GM12878 (cell line): Measurements from ENCODE around the gene FAM81A. TPM values are rescaled to one million over a fixed set of nuclear protein-coding genes. Genes with fewer than 3 reads are reported as not detected.

Experiments used
- polyA plus RNA-seq, 11 experiments: library from polyadenylated mRNA; depleted of rRNA in 4 of 11; unstranded in 6 of 11; stranded (reverse) in 5 of 11; fragments of >200 nt; fragmentation: Nextera tagmentation in 4 of 11; fragmentation: Illumina TruSeq in 1 of 11; extraction: Ambion mirVana in 4 of 11; extraction: Trizol in 1 of 11; gene quantifications; 1 replicate in 1 of 11; 2 replicates in 10 of 11; pipeline versions ENCODE4 v1.2.1 to v1.2.3, GENCODE V29; 2011 to 2016; ENCODE audit warnings: inconsistent platforms in 2 of 11, missing spikeins in 2 of 11, low read depth in 1 of 11
- small RNA-seq: library from RNA; depleted of rRNA; stranded (forward); fragments of <200 nt; gene quantifications from one replicate; pipeline ENCODE3, GENCODE V24; 2014
- total RNA-seq, 4 experiments: library from RNA; depleted of rRNA in 3 of 4; stranded (reverse); fragments of >200 nt in 3 of 4; fragmentation: Illumina TruSeq in 1 of 4; extraction: Trizol in 1 of 4; gene quantifications; 2 replicates each; pipeline versions ENCODE4 v1.2.1 to v1.2.3, GENCODE V29; 2013 to 2021

The FAM81A gene
- total and polyA plus RNA-seq, 10 of the 15 experiments (the other 5 are each of a cell fraction or from before 2014, with no cell fraction given) = 0.18 to 34.5 (median 16.2) TPM

Small RNA genes lying within 50 kb of the gene (small RNA-seq; reads per million reads assigned to genes)
- gene RF00019 = not detected

Other genes starting within 250 kb of the FAM81A start
- gene LDHAL6B, start 231.3 kb upstream of the FAM81A start, total RNA-seq (2014; rRNA removed) = not detected in 2 replicates
- not detected in 2 replicates for gene LDHAL6B, start 231.3 kb upstream of the FAM81A start, total RNA-seq (2014; rRNA removed; fragmentation: Illumina TruSeq; extraction: Trizol)
- not detected in 2 replicates for gene LDHAL6B, start 231.3 kb upstream of the FAM81A start, total RNA-seq (2021)
- not detected in 2 replicates for gene LDHAL6B, start 231.3 kb upstream of the FAM81A start, polyA plus RNA-seq (2011; rRNA removed)
- not detected in 2 replicates for gene LDHAL6B, start 231.3 kb upstream of the FAM81A start, polyA plus RNA-seq (2014; fragmentation: Illumina TruSeq; extraction: Trizol)
- not detected for gene LDHAL6B, start 231.3 kb upstream of the FAM81A start, polyA plus RNA-seq (2014; fragmentation: Nextera tagmentation; extraction: Ambion mirVana)
- not detected in 2 replicates for gene LDHAL6B, start 231.3 kb upstream of the FAM81A start, polyA plus RNA-seq (2014; rRNA removed)
- gene LDHAL6B, start 231.3 kb upstream of the FAM81A start, polyA plus RNA-seq (2016; fragmentation: Nextera tagmentation; extraction: Ambion mirVana) = under 1 TPM; 0.33 to 0.66 TPM
- gene MYO1E, start 65.3 kb upstream of the FAM81A start, total RNA-seq (2014; rRNA removed) = 55.9 and 59.3 TPM in 2 replicates
- gene MYO1E, start 65.3 kb upstream of the FAM81A start, total RNA-seq (2014; rRNA removed; fragmentation: Illumina TruSeq; extraction: Trizol) = 70.5 and 76.5 TPM in 2 replicates
- gene MYO1E, start 65.3 kb upstream of the FAM81A start, total RNA-seq (2021) = 256 and 266 TPM in 2 replicates
- 33.3 and 68.3 TPM in 2 replicates for gene MYO1E, start 65.3 kb upstream of the FAM81A start, polyA plus RNA-seq (2011; rRNA removed)
- 77.9 and 93.5 TPM in 2 replicates for gene MYO1E, start 65.3 kb upstream of the FAM81A start, polyA plus RNA-seq (2014; fragmentation: Illumina TruSeq; extraction: Trizol)
- gene MYO1E, start 65.3 kb upstream of the FAM81A start, polyA plus RNA-seq (2014; fragmentation: Nextera tagmentation; extraction: Ambion mirVana) = 10 to 100 TPM; 10.3 to 27.5 TPM
- gene MYO1E, start 65.3 kb upstream of the FAM81A start, polyA plus RNA-seq (2014; rRNA removed) = 43.7 and 46.9 TPM in 2 replicates
- gene MYO1E, start 65.3 kb upstream of the FAM81A start, polyA plus RNA-seq (2016; fragmentation: Nextera tagmentation; extraction: Ambion mirVana) = 100 to 1,000 TPM; 189 to 191 TPM
- gene GCNT3, start 173.6 kb downstream of the FAM81A start, total RNA-seq (2014; rRNA removed) = 0.05 and 0.34 TPM in 2 replicates
- gene GCNT3, start 173.6 kb downstream of the FAM81A start, total RNA-seq (2014; rRNA removed; fragmentation: Illumina TruSeq; extraction: Trizol) = 0.04 and 0.23 TPM in 2 replicates
- 0.11 and 0.31 TPM in 2 replicates for gene GCNT3, start 173.6 kb downstream of the FAM81A start, total RNA-seq (2021)
- gene GCNT3, start 173.6 kb downstream of the FAM81A start, polyA plus RNA-seq (2011; rRNA removed) = 0.53 and 0.55 TPM in 2 replicates
- gene GCNT3, start 173.6 kb downstream of the FAM81A start, polyA plus RNA-seq (2014; fragmentation: Illumina TruSeq; extraction: Trizol) = 0.12 TPM in 1 of 2 replicates, not detected in the other
- under 1 TPM in 1 of 2 experiments, not detected in 1; 0.38 TPM for gene GCNT3, start 173.6 kb downstream of the FAM81A start, polyA plus RNA-seq (2014; fragmentation: Nextera tagmentation; extraction: Ambion mirVana)
- 0.03 and 0.05 TPM in 2 replicates for gene GCNT3, start 173.6 kb downstream of the FAM81A start, polyA plus RNA-seq (2014; rRNA removed)
- under 1 TPM in 1 of 2 experiments, not detected in 1; 0.20 TPM for gene GCNT3, start 173.6 kb downstream of the FAM81A start, polyA plus RNA-seq (2016; fragmentation: Nextera tagmentation; extraction: Ambion mirVana)
- gene GTF2A2, start 219.3 kb downstream of the FAM81A start, total RNA-seq (2014; rRNA removed) = 89.2 and 104 TPM in 2 replicates
- 98.1 and 105 TPM in 2 replicates for gene GTF2A2, start 219.3 kb downstream of the FAM81A start, total RNA-seq (2014; rRNA removed; fragmentation: Illumina TruSeq; extraction: Trizol)
- 150 and 160 TPM in 2 replicates for gene GTF2A2, start 219.3 kb downstream of the FAM81A start, total RNA-seq (2021)
- 93.9 and 172 TPM in 2 replicates for gene GTF2A2, start 219.3 kb downstream of the FAM81A start, polyA plus RNA-seq (2011; rRNA removed)
- 108 and 124 TPM in 2 replicates for gene GTF2A2, start 219.3 kb downstream of the FAM81A start, polyA plus RNA-seq (2014; fragmentation: Illumina TruSeq; extraction: Trizol)
- 100 to 1,000 TPM; 479 to 565 TPM for gene GTF2A2, start 219.3 kb downstream of the FAM81A start, polyA plus RNA-seq (2014; fragmentation: Nextera tagmentation; extraction: Ambion mirVana)
- 101 and 103 TPM in 2 replicates for gene GTF2A2, start 219.3 kb downstream of the FAM81A start, polyA plus RNA-seq (2014; rRNA removed)
- gene GTF2A2, start 219.3 kb downstream of the FAM81A start, polyA plus RNA-seq (2016; fragmentation: Nextera tagmentation; extraction: Ambion mirVana) = 100 to 1,000 TPM; 486 to 493 TPM